Stimulated activated naive CD8-positive, alpha-beta T cell treated with anti-CD3 and anti-CD28 coated beads, Interleukin-15, Interleukin-2, amounts not matched to agents 100 ng/mL and 50 ng/mL, for 24 hours (primary cell): ENCODE results near the gene ATP2B2.
A peak's percentile ranks its signal among the peaks of the same experiment; 100 is the strongest.

Source experiments
- H3K27ac Mint-ChIP-seq: one replicate; pipeline ENCODE4 v1.8.0; 2021; ENCODE audit warnings: mild to moderate bottlenecking, mixed read lengths
- H3K27me3 Mint-ChIP-seq: one replicate; pipeline ENCODE4 v1.8.0; 2021; ENCODE audit warnings: mixed read lengths
- H3K36me3 Mint-ChIP-seq: one replicate; pipeline ENCODE4 v1.8.0; 2021; ENCODE audit warnings: low read depth, mixed read lengths
- H3K4me1 Mint-ChIP-seq: one replicate; pipeline ENCODE4 v1.8.0; 2021; ENCODE audit warnings: low read depth, mixed read lengths
- H3K4me3 Mint-ChIP-seq: one replicate; pipeline ENCODE4 v1.8.0; 2021; ENCODE audit warnings: mild to moderate bottlenecking, mixed read lengths
- H3K9me3 Mint-ChIP-seq: one replicate; pipeline ENCODE4 v1.8.0; 2021; ENCODE audit warnings: mixed read lengths

The ATP2B2 gene

GRCh38 chr3:10317961-10318350, 187.4 kb downstream of the ATP2B2 start:
- H3K4me3 Mint-ChIP-seq = no peak overlapping the region
- H3K27me3 Mint-ChIP-seq = no peaks in the 10 kb centered on the region
- peaks cover 20% of the 10 kb centered on the region for H3K36me3 Mint-ChIP-seq
- peaks cover 25% of the 10 kb centered on the region for H3K4me1 Mint-ChIP-seq
- no peaks in the 10 kb centered on the region for H3K9me3 Mint-ChIP-seq
- no peak overlapping the region for H3K27ac Mint-ChIP-seq

- Mint-ChIP-seq H3K36me3 (peaks cover 22% of the 10 kb centered on the region), H3K27me3 (no peaks in the 10 kb centered on the region), H3K4me3 (no peak overlapping the region), H3K4me1 (peaks cover 25% of the 10 kb centered on the region), H3K27ac (no peak overlapping the region), H3K9me3 (no peaks in the 10 kb centered on the region)
Observed at GRCh38 chr3:10317311-10317960, 187.9 kb downstream of the ATP2B2 start.

GRCh38 chr3:10315771-10316344, 189.5 kb downstream of the ATP2B2 start:
- H3K27me3 Mint-ChIP-seq = no peaks in the 10 kb centered on the region
- H3K27ac Mint-ChIP-seq = no peak overlapping the region
- no peaks in the 10 kb centered on the region for H3K9me3 Mint-ChIP-seq
- peaks cover 36% of the 10 kb centered on the region for H3K36me3 Mint-ChIP-seq
- no peak overlapping the region for H3K4me3 Mint-ChIP-seq
- H3K4me1 Mint-ChIP-seq = peaks cover 19% of the 10 kb centered on the region

GRCh38 chr3:10315101-10315500, 190.3 kb downstream of the ATP2B2 start:
- no peaks in the 10 kb centered on the region for H3K27me3 Mint-ChIP-seq
- peaks cover 18% of the 10 kb centered on the region for H3K4me1 Mint-ChIP-seq
- H3K36me3 Mint-ChIP-seq = peaks cover 42% of the 10 kb centered on the region
- no peak overlapping the region for H3K27ac Mint-ChIP-seq
- no peak overlapping the region for H3K4me3 Mint-ChIP-seq
- H3K9me3 Mint-ChIP-seq = no peaks in the 10 kb centered on the region

GRCh38 chr3:10312861-10313260, 192.5 kb downstream of the ATP2B2 start:
- Mint-ChIP-seq H3K27me3 (no peaks in the 10 kb centered on the region), H3K27ac (no peak overlapping the region), H3K4me3 (no peak overlapping the region), H3K36me3 (peaks cover 54% of the 10 kb centered on the region), H3K4me1 (peaks cover under 1% of the 10 kb centered on the region), H3K9me3 (no peaks in the 10 kb centered on the region)

GRCh38 chr3:10312391-10312790, 193.0 kb downstream of the ATP2B2 start:
- Mint-ChIP-seq H3K4me3 (no peak overlapping the region), H3K4me1 (no peaks in the 10 kb centered on the region), H3K9me3 (no peaks in the 10 kb centered on the region), H3K27ac (no peak overlapping the region), H3K36me3 (peaks cover 56% of the 10 kb centered on the region), H3K27me3 (no peaks in the 10 kb centered on the region)

GRCh38 chr3:10311710-10312109, 193.7 kb downstream of the ATP2B2 start:
- Mint-ChIP-seq H3K36me3 (peaks cover 61% of the 10 kb centered on the region), H3K27ac (peak overlapping the region; percentile 33), H3K4me3 (no peak overlapping the region), H3K9me3 (no peaks in the 10 kb centered on the region), H3K27me3 (no peaks in the 10 kb centered on the region), H3K4me1 (no peaks in the 10 kb centered on the region)

- no peaks in the 10 kb centered on the region for H3K9me3 Mint-ChIP-seq
- no peak overlapping the region for H3K27ac Mint-ChIP-seq
- no peaks in the 10 kb centered on the region for H3K4me1 Mint-ChIP-seq
- H3K36me3 Mint-ChIP-seq = peaks cover 72% of the 10 kb centered on the region
- no peak overlapping the region for H3K4me3 Mint-ChIP-seq
- H3K27me3 Mint-ChIP-seq = no peaks in the 10 kb centered on the region
Observed at GRCh38 chr3:10310578-10310977, 194.8 kb downstream of the ATP2B2 start.

- Mint-ChIP-seq H3K27me3 (no peaks in the 10 kb centered on the region), H3K36me3 (peaks cover 77% of the 10 kb centered on the region), H3K4me3 (no peak overlapping the region), H3K4me1 (no peaks in the 10 kb centered on the region), H3K27ac (peak overlapping the region; percentile 41), H3K9me3 (no peaks in the 10 kb centered on the region)
Observed at GRCh38 chr3:10309736-10310135, 195.7 kb downstream of the ATP2B2 start.

- H3K4me3 Mint-ChIP-seq = no peak overlapping the region
- no peaks in the 10 kb centered on the region for H3K27me3 Mint-ChIP-seq
- H3K36me3 Mint-ChIP-seq = peaks cover 77% of the 10 kb centered on the region
- H3K27ac Mint-ChIP-seq = no peak overlapping the region
- H3K4me1 Mint-ChIP-seq = no peaks in the 10 kb centered on the region
- no peaks in the 10 kb centered on the region for H3K9me3 Mint-ChIP-seq
Observed at GRCh38 chr3:10308678-10309077, 196.7 kb downstream of the ATP2B2 start.

- peaks cover 2% of the 10 kb centered on the region for H3K4me1 Mint-ChIP-seq
- H3K36me3 Mint-ChIP-seq = peaks cover 85% of the 10 kb centered on the region
- peak overlapping the region; percentile 65 for H3K27ac Mint-ChIP-seq
- H3K4me3 Mint-ChIP-seq = no peak overlapping the region
- no peaks in the 10 kb centered on the region for H3K27me3 Mint-ChIP-seq
- H3K9me3 Mint-ChIP-seq = no peaks in the 10 kb centered on the region
Observed at GRCh38 chr3:10306156-10306555, 199.2 kb downstream of the ATP2B2 start.

GRCh38 chr3:10305331-10305902, 200.0 kb downstream of the ATP2B2 start:
- H3K36me3 Mint-ChIP-seq = peaks cover 84% of the 10 kb centered on the region
- H3K4me3 Mint-ChIP-seq = no peak overlapping the region
- no peaks in the 10 kb centered on the region for H3K9me3 Mint-ChIP-seq
- H3K4me1 Mint-ChIP-seq = peaks cover 6% of the 10 kb centered on the region
- H3K27me3 Mint-ChIP-seq = no peaks in the 10 kb centered on the region
- no peak overlapping the region for H3K27ac Mint-ChIP-seq

GRCh38 chr3:10304905-10305304, 200.5 kb downstream of the ATP2B2 start:
- no peaks in the 10 kb centered on the region for H3K9me3 Mint-ChIP-seq
- H3K4me1 Mint-ChIP-seq = peaks cover 9% of the 10 kb centered on the region
- H3K36me3 Mint-ChIP-seq = peaks cover 82% of the 10 kb centered on the region
- H3K27me3 Mint-ChIP-seq = no peaks in the 10 kb centered on the region
- H3K27ac Mint-ChIP-seq = no peak overlapping the region
- no peak overlapping the region for H3K4me3 Mint-ChIP-seq

- no peaks in the 10 kb centered on the region for H3K9me3 Mint-ChIP-seq
Observed at GRCh38 chr3:10303785-10304184, 201.6 kb downstream of the ATP2B2 start.

GRCh38 chr3:10303105-10303504, 202.3 kb downstream of the ATP2B2 start:
- no peak overlapping the region for H3K4me3 Mint-ChIP-seq
- no peaks in the 10 kb centered on the region for H3K9me3 Mint-ChIP-seq
- no peaks in the 10 kb centered on the region for H3K27me3 Mint-ChIP-seq
- H3K4me1 Mint-ChIP-seq = peaks cover 21% of the 10 kb centered on the region
- H3K27ac Mint-ChIP-seq = no peak overlapping the region
- peaks cover 81% of the 10 kb centered on the region for H3K36me3 Mint-ChIP-seq

More at GRCh38 chr3:10303785-10304184, 201.6 kb downstream of the ATP2B2 start:
- Mint-ChIP-seq H3K27ac (no peak overlapping the region), H3K4me1 (peaks cover 21% of the 10 kb centered on the region), H3K27me3 (no peaks in the 10 kb centered on the region), H3K36me3 (peaks cover 84% of the 10 kb centered on the region), H3K4me3 (no peak overlapping the region)
